Stimulated activated CD8-positive, alpha-beta memory T cell treated with anti-CD3 and anti-CD28 coated beads, Interleukin-12 subunit alpha, Interleukin-12 subunit beta, amount 100 ng/mL, for 24 hours (primary cell): ENCODE data around the gene ZNF615.
"Not testable (repeated sequence)": the region's sequence is repeated elsewhere in the genome, so short reads cannot be mapped to it uniquely, and the experiment has no call there.

ENCODE experiments used
- DNase-seq: peaks from one replicate; pipeline ENCODE4 v3.0.0-alpha.2; 2020; ENCODE audit errors: extremely low read depth

ZNF615 gene

DNA sequence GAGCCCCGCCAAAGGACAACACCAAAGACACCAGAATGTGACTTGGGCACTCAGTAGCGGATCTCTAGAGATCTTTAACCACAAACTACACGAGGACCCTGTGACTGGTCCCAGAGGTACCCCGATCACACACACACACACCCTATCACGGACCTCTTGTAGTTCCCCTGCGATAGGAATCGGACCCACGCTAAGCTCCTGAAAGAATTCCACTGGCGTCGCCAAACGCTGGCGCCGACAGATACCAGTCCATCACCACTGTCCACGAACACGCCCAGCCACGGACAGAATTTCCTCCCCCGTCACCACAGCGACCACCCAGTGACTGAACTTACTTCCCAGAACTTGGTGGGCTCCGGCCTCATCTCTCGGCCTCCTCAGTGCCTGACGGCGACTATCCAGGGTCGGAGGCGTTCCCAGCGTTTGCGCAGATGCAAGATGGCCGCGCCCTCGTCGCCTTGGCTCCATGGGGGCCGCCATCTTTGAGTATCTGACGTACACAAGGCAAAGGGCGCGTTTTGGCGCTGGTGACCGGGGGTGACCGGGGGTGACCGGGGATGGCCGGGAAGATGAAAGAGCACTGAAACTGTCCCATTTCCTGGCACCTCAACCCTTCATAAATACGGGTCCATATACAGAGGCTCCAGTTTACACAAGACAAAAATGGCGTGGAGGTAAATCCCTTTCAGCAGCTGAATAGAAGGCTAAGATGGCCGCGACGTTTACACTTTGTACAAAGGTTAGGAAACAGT, at the start of gene ZNF615:
Gene ZNF615, minus strand, starts transcription at position 406 of the 752 bp plus-strand sequence. CDS start 4,500 bp downstream, outside the sequence.
- peak; percentile 67 for DNase-seq

DNA sequence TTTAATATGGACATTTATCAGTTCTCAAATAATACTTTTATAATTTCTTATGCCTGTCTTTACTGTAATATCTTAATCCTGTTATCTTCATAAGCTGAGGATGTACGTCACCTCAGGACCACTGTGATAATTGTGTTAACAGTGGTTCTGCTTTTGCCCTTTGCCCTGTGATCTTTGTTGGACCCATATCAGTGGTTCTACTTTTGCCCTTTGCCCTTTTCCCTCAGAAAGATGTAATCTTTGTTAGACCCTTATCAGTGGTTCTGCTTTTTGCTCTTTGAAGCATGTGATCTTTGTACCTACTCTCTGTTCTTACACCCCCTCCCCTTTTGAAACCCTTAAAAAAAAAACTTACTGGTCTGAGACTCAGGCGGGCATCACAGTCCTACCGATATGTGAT, 48.5 kb upstream of the ZNF615 start:
- not testable (repeated sequence) for DNase-seq

DNA sequence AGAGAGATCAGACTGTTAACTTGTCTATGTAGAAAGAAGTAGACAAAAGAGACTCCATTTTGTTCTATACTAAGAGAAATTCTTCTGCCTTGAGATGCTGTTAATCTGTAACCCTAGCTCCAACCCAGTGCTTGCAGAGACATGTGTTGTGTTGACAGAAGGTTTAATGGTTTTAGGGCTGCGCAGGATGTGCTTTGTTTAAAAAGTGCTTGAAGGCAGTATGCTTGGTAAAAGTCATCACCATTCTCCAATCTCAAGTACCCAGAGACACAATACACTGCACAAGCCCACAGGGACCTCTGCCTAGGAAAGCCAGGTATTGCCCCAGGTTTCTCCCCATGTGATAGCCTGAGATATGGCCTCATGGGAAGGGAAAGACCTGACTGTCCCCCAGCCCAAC, 43.7 kb upstream of the ZNF615 start:
- not testable (repeated sequence) for DNase-seq

DNA sequence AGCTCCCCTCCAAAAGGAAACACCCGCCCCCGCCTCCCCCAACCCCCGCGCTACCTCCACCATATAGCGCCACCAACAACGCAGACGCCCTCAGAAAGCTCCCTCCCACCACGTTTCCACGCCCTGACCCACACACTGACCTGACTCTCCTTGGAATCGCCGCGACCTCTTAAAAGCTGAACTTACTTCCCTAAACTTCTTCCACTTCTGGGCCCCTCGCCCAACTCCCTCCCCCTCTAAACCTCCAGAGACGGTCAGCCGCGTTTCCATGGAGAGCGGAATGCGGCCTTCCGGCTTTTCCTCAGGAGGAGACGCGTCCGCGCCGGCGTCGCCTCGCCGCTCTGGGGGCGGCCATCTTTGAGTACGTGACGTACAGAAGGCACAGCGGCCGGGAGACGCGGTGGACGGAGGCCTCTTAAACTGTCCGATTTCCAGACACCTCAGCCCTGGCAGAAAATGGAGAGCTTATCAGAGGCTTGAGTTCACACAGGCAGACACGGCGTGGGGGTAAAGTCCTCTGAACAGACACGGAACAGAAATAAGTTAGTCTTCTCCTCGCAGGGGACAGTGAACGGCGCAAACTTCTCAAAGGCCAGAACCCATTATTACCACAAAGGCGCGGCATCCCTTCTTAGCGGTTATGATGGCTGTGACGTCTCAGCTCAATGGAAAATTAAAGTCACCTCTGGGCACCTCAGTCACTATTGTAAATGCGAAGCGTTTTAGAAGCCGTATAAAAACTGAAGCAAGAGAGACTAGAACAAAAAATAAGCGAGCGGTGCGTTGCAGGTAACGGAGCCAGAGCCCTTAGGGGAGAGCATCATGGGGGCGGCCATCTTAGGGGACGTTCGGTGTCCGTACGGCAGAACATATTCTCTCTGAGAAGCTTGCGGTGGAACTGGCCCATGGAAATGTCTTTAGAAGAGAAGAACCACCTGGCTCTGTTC, 40.8 kb upstream of the ZNF615 start, which contains the start of gene ZNF432:
Gene ZNF432, minus strand, starts transcription at position 284 of the 947 bp plus-strand sequence. CDS start 1,970 bp downstream, outside the sequence.
- peak; percentile 61 for DNase-seq

DNA sequence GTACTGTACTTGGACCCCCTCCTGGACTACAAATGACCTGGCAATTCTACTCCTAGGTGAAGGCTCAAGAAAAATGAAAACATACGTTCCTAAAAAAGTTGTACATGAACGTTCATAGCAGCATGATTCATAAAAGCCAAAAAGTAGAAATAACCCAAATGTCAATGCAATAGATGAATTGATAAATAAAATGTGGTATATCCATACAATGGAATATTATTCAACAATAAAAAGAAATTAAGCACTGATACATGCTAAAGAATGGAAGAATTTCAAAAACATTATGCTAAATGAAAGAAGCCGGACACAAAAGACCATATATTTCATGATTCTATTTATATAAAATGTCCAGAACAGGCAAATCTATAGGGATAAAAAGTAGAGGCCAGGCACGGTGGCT, 31.2 kb upstream of the ZNF615 start:
- no peak for DNase-seq

DNA sequence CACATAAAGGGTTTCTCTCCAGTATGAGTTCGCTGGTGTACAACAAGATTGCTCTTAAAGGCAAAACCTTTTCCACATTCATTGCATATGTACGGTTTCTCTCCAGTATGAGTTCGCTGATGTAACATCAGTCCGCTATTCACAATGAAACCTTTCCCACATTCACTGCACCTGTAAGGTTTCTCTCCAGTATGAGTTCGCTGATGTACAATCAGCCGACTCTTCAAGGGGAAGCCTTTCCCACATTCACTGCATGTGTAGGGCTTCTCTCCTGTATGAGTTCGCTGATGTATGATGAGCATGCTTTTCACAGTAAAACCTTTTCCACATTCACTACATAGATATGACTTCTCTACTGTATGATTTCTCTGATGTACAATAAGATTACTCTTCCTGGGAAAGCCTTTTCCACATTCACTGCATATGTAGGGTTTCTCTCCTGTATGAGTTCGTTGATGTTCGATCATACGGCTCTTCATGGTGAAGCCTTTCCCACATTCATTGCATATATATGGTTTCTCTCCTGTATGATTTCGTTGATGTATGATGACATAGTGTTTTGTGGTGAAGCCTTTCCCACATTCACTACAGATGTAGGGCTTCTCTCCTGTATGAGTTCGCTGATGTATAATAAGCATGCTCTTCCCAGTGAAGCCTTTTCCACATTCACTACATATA, 26.2 kb upstream of the ZNF615 start:
- no peak for DNase-seq

DNA sequence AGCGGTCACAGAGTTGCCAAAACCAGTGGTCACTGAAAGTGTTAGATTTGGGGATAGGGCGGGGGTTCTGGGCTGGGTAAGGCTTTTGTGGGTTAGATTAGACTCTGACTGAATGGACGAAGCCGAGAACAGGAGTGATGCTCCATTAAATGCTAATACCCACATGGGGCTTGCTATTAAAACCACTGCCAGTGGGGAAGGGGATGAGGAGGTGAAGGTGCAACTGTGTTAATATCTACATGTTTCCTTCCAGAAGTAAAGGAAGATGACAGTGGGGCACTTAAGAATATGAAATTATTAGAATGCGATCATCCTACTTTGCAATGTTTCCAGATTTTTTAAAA, 20.7 kb upstream of the ZNF615 start:
- DNase-seq: no peak

DNA sequence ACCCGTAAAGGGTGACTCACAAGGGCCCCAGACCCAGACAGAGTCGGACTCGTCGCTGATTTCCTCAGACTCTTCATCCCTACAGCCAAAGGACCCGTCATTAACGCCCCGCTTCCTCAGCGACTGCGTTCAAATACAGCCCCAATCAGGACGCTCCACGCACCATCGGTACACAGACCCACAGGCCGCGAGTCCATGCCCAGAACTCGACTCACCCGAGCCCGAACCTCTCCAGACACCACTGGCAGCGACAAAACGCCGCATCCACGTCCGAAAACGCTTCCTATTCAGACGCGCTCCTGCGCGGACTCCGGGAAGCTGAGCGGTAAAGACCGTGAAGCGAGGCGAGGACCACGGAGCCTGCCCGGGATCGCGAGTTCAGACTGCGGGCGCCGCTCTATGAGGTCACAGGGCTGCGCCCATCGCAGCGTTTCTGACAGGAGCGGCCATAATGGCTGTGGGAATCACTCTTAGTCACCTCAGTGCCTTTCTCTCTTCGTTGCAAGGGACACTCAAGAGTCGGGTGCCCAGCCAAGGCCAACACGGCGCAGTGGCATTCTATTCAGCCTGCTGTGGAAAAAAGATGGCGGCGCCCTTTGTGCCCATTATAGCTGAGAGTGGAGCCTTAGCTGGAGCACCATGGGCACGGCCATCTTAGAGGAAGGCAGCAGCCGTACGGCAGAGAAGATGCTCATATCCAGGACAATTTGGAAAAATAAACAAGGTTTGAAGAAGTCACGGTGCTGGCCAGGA, 20.2 kb upstream of the ZNF615 start, which contains the start of gene ZNF614:
Gene ZNF614, minus strand, starts transcription at position 353 of the 753 bp plus-strand sequence. CDS start 2,634 bp downstream, outside the sequence.
- peak; percentile 60 for DNase-seq

DNA sequence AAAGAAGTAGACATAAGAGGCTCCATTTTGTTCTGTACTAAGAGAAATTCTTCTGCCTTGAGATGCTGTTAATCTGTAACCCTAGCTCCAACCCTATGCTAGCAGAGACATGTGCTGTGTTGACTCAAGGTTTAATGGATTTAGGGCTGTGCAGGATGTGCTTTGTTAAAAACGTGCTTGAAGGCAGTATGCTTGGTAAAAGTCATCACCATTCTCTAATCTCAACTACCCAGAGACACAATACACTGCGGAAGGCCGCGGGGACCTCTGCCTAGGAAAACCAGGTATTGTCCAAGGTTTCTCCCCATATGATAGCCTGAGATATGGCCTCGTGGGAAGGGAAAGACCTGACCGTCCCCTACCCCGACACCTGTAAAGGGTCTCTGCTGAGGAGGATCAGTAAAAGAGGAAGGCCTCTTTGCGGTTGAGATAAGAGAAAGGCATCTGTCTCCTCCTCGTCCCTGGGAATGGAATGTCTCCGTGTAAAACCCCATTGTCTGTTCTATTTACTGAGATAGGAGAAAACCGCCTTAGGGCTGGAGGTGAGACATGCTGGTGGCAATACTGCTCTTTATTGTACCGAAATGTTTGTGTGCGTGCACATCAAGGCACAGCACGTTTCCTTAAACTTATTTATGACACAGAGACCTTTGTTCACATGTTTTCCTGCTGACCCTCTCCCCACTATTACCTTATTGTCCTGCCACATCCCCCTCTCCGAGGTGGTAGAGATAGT, 18.4 kb upstream of the ZNF615 start:
- DNase-seq: not testable (repeated sequence)

DNA sequence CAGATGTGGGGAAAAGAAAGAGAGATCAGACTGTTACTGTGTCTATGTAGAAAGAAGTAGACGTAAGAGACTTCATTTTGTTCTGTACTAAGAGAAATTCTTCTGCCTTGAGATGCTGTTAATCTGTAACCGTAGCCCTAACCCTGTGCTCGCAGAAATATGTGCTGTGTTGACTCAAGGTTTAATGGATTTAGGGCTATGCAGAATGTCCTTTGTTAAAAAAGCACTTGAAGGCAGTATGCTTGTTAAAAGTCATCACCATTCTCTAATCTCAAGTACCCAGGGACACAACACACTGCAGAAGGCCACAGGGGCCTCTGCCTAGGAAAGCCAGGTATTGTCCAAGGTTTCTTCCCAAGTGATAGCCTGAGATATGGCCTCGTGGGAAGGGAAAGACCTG, 16.5 kb upstream of the ZNF615 start:
- not testable (repeated sequence) for DNase-seq

DNA sequence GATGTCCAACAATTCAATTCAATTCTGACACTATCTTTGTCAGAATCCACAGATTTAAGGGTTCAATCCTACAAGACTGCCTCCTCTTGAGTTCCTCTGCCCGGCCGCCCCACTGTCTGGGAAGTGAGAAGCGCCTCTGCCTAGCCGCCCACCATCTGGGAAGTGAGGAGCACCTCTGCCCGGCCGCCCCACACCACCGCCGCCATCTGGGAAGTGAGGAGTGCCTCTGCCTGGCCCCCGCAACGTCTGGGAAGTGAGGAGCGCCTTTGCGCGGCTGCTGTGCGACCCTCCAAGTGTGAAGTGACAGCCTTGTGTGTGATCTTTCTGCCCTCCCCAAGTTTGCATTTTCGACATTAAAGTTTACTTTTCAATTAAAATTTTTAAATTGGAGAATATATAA, 14.2 kb upstream of the ZNF615 start:
- DNase-seq: no peak

DNA sequence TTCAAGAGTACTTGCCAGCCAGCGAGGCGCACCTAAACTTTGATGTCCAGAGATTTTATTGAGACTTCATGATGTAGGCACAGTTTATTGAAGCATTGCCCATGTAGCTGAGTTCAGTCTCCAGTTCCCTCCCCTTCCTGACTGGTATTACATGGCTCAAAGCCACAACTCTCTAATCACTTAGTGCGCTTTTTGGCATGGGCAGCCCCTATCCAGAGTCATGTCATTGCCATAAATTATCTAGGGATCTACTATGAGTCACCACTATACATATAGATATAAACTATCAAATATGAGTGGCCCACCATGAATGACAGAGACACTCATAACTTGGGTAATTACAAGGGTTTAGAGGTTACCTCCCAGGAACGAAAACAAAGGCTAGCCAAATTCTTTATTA, 12.5 kb upstream of the ZNF615 start:
- DNase-seq: no peak

DNA sequence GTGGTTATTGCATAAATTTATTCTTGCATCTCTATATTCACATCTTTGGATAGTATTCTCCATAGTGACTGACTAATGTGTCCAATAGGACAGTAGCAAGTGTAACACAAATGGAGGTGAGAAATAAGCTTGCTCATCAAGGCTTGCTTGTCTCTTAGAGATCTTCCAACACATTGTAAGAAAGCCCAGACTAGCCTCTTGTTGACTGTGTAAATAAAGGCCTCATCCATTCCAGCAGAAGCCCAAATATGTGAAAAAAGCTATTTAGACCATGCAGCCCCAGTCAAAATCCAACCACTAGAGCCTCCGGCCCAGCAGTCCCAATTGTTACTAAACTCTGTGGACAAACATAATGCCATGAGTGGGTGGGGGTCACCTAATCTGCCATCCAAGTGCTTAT, 2.7 kb upstream of the ZNF615 start:
- DNase-seq: no peak

DNA sequence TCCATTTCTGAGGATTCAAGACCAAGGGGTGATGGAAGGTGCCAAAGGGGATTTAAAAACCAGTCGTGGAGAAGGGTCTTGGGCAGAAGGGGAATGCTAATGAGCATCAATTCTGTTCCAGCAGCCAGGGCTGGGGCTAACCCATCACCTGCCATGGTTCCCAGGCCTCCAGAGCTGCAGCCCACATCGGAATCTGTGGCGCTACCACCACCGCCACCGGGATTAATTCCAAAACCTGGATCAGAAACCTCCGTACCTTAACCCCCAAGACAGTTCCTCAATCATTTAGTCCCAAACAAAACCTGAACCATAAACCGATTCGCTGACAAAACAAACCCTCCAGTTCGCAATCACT, 583 bp downstream of the ZNF615 start:
- DNase-seq: no peak

DNA sequence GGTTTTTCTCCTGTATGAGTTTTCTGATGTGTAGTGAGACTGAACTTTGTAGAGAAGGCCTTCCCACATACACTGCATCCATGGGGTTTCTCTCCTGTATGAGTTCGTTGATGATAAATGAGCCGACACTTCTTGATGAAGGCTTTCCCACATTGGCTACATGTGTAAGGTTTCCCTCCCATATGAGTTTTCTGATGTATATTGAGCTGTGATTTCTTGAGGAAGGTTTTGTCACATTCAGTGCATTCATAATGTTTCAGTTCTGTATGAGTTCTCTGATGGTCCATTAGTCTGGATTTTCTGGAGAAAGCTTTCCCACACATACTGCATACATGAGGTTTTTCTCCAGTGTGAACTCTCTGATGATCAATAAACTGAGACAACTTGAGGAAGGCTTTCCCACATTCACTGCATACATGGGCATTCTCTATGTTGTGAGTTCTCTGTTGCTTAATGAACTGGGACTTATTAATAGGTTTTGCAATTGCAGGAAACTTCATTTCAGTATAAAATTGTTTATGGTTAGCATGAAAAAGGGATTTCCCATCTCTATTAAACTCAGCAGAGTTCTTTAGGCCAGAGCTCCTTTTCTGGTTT, 13.9 kb downstream of the ZNF615 start:
- DNase-seq: no peak

DNA sequence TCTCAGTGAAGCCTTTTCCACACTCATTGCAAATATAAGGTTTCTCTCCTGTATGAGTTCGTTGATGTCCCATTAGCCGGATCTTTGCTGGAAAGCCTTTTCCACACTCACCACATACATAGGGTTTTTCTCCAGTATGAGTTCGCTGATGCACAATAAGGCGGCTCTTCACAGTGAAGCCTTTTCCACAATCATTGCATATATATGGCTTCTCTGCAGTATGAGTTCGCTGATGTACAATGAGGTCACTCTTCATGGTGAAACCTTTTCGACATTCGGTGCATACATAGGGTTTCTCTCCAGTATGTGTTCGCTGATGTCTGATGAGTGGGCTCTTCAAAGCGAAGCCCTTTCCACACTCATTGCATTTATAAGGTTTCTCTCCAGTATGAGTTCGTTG, 14.6 kb downstream of the ZNF615 start:
- DNase-seq: no peak

DNA sequence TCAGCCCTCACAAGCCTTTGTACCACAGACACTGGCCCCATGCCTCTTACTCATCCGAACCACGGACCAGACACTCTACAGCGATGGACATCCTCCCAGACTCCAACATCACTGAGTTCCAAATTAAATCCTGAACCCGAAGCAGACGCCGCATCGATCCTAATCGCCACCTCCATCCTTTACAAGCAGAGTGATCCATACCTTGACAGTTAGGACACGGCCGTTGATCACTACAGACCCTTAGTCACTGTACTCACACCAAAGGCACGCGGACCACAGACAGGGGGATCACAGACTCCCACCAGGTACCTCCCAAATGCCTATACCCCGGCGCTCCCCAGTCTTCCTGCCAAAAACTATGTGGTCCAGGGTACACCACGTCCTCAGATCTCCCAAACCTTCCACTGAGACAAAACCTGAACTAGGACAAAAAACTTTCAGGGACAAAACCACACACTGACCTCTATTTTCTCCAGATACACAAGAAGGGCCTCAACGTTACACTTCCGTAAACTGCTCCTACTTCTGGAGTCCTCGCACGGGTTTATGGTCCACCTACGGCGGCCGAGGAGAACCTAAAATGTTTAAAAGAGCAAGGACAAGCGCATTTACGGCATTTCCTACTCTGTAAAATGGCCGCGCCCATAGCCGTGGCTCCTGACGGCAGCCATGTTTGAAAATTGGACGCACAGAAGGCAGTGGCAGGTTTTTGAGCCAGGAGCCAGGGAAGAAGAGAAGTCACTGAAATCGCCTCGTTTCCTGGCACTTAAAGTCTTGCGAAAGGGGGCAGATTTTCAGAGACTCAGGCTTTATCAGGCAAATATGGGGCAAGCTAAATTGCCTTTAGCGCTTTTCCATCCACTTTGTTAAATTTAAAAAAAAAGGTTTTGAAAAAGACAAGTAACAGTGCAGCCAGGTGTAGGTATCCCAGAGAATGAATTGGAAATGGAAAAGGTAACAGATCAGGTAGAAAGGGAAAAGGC, 21.4 kb downstream of the ZNF615 start, which contains the start of gene ZNF350:
Gene ZNF350, minus strand, starts transcription at position 532 of the 983 bp plus-strand sequence. CDS start 12,480 bp downstream, outside the sequence.
- DNase-seq: peak; percentile 70

DNA sequence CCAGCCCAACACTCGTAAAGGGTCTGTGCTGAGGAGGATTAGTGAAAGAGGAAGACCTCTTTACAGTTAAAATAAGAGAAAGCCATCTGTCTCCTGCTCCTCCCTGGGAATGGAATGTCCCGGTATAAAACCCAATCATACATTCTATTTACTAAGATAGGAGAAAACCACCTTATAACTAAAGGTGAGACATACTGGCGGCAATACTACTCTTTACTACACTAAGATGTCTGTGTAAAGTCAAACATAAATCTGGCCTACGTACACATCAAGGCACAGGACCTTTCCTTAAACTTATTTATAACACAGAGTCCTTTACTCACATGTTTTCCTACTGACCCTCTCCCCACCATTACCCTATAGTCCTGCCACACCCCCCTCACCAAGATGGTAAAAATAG, 24.6 kb downstream of the ZNF615 start:
- no peak for DNase-seq

DNA sequence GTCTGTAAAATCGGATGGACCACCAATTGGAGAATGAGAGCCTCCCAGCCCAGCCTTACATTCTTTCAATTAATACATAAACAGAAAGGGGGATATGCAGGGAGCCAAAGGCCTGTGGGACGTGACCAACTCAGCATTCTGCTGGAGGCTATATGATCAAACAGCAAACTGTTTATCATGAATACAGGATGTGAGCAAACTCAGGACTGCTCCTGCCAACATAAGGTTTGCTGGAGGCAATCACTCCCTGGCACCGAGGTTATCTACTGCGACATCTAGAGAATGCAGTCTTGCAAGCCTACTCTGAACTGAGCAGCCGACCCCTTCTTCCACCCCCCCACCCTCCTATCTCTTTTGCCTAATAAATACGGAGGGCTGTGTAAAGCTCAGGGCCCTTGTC, 27.1 kb downstream of the ZNF615 start:
- DNase-seq: not testable (repeated sequence)
